Esophagus mucosa (tissue), 1 donor: ENCODE data around the gene STOX2. TPM values are rescaled to one million over a fixed set of nuclear protein-coding genes. Genes with fewer than 3 reads are reported as not detected.

Experiments used
- total RNA-seq: library from RNA; stranded (reverse); gene quantifications from one replicate; pipeline ENCODE4 v1.2.4, GENCODE V29; 2023
- donor health status: DM: yes; HTN: yes; CAD: no.

The STOX2 gene
- total RNA-seq, 1 donor from 2014 or later = 12.0 TPM

Other genes starting within 250 kb of the STOX2 start
- 17.6 TPM for gene RWDD4, start 246.1 kb upstream of the STOX2 start, total RNA-seq
- 22.7 TPM for gene TRAPPC11, start 246.0 kb upstream of the STOX2 start, total RNA-seq